HG02623 (cell line): ENCODE results near the gene ORM1.

Source experiments
- ATAC-seq: cut with Tn5 transposase; IDR thresholded peaks from one replicate; pipeline ENCODE4 v1.9.1; 2021; ENCODE audit warnings: moderate library complexity; ENCODE audit not compliant: unreplicated experiment

ORM1 gene

GRCh38 chr9:114361542-114361941 is 38.6 kb downstream of the ORM1 start:
- ATAC-seq: no peak

GRCh38 chr9:114362394-114362793 is 39.5 kb downstream of the ORM1 start:
- ATAC-seq: no peak

- ATAC-seq: no peak
Measured at GRCh38 chr9:114363424-114363823, 40.5 kb downstream of the ORM1 start.

DNA sequence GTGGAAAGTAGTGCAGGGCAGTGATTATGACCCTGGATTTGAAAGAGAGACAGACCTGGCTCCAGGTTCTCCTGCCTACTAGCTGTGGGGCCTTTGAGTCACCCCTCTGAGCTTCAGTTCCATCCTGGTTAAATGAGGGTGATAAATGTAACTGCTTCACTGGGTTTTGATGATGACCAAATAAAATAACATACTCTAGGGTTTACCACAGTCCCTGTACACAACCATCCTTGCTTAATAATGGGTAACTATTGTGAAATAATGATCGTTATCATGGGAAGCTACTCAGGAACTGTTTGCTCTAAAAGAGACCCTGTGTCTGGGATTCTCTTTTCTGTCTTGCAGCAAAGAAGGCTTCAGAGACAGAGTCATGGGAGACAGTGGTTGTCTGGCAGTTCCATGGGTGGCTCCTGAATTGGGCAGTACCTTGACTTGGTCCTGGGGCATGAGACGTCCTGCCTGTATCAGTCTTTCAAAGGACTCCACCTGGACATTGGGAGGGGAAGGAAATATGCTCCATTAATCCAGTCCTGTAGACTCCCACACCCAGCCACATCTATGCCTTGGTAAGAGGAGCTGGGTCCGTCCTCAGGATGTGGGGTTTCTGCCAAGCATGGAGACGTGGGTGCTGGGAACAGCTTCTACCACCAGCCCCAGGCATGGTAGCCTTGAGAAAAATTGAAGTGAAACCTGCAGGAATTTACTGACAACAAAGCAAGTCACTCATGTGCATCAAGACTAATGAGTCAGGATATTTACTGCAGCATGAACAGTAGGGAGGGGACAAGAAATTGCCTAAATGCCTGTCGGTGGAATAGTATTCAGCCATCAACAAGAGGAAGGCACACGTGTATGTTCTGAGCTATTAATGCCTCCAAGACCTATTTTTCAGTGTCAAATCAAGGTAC is 41.5 kb downstream of the ORM1 start:
- no peak for ATAC-seq

- no peak for ATAC-seq
Measured at GRCh38 chr9:114365194-114365593, 42.3 kb downstream of the ORM1 start.

- ATAC-seq: peak; percentile 31
Measured at GRCh38 chr9:114366334-114367128, 43.6 kb downstream of the ORM1 start.

DNA sequence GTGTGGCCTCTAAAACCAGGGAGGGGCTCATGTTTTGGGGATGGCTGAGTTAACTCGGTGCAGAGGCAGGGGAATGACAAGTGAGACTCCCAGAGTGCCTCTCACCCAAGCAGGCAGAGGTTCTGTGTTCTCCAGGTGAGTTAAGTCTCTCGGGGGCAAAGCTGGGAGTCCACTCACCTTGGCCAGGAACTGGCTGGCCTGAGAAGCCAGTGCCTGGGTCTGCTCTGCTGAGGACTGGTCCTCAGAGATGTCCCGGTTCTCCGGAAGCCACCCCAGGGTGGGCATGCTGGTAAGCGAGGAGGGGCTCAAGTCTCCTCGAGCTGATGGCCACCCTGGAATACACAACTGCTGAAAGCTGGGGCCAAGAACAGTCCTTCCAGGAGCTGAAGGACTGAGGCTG is 44.5 kb downstream of the ORM1 start:
- ATAC-seq: no peak

DNA sequence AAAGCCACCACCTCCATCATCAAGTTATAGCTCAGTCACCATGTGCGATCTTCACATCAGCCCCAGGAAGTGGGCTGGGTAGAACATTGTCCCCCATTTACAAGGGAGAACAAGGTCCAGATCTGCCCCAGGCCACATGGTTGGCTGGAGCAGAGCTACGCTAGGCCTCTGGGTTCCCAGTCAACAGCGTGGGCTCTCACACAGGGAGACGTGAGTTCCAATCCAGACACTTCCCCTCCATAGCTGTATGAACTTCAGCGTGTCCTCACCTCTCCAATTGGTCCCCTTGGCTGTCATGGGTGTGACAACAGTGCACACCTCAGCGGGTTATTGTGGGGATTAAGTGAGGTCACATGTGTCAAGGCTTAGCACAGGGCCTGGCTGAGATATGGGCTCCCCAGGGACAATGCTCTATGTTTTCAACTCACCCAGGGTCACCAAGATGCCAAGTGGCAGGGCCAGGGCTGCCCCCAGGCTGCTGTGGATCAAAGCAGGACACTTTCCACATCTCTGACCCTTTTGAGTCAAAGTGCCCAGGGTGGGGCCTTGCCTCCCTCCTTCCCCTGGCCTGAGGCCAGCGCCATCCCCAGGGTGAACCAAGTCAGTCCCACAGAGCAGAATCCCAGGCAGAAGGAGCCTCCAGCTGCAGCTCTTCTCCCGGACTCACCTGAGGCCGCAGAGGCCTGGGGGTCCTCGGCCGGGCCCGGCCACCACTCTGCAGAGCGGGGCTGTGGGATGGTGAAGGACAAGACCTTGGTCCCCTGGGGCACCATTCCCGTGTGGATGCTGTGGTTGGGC is 45.1 kb downstream of the ORM1 start:
- no peak for ATAC-seq

GRCh38 chr9:114369216-114370130 is 46.6 kb downstream of the ORM1 start:
- no peak for ATAC-seq

DNA sequence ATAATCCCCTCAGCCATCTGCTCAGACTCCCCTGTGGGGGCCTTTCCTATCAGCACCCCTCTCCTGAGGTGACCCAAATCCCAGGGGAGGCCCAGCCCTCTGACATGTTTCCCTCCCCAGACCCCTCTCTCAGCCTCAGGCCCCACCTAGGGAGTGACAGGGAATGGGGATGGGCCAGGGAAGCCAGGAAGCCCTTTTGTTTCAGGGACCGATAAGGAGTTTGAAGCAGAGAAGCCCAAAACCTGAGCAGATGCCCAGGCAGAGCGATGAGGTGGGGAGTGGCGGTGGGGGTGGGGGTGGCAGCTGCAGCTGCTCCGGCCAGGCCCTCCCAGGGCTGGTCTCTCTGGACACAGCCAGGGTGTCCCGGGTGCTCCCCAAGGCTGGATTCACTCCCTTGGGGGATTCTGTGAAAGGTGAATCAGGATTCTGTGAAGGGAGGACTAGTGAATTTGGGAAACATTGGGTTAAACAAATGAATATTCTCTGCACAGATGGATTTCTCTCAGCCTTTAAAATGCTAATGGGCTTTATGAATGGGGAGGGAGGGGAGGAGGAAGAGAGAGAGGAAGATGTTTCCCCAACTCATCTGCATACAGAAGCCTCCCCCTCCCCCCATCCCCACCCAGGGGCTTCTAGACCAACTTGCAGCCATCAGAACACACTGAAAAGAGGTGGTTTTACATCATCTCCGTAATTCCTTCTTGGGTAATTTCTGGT is 47.5 kb downstream of the ORM1 start:
- ATAC-seq: no peak

DNA sequence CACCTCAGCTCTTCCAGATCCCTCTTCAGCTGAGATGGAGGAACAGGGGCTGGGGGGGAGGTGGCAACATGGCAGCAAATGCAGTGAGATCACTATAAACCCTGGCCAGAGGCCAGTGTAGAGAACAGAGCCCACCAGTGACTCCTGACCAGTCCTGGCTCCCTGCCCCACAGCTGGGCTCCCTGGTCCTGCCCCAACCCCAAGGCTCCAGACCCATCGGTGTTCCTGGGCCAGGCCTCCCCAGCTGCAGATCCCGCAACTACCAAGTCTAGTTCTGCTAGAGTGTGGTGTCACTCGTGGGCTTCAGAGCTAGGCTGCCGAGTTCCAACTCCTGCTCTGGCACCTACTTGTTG is 48.0 kb downstream of the ORM1 start:
- ATAC-seq: no peak

DNA sequence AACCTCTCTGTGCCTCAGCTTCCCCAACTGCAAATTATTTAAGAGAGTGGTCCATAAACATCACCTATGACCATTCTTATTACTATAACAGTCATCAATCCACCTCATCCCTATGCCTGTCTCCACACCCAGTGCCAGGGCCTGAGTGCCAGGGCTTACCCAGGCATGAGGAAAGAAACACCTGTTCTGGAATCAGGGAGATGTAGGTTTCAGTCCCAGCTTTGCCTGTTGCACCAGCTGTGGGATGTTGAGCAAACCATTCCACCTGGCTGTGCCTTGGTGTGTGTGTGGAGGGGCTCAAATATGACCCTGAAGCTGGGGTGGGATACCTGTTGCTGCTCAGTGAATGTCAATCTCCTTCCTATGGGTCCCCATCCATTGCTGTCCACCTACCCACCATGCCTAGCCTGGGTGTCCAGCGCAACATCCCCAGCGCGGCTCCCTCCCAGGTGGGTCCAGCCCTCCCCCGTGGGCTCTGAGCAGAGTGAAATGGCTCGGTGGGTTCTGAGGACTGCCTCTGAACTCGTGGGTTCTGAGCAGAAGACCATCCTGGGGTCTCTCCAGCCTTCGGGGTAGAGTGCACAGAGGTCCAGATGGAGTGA is 48.5 kb downstream of the ORM1 start:
- ATAC-seq: no peak

GRCh38 chr9:114371973-114372917 is 49.3 kb downstream of the ORM1 start:
- ATAC-seq: peak; percentile 27

GRCh38 chr9:114372921-114373448 is 50.1 kb downstream of the ORM1 start:
- peak; percentile 85 for ATAC-seq

DNA sequence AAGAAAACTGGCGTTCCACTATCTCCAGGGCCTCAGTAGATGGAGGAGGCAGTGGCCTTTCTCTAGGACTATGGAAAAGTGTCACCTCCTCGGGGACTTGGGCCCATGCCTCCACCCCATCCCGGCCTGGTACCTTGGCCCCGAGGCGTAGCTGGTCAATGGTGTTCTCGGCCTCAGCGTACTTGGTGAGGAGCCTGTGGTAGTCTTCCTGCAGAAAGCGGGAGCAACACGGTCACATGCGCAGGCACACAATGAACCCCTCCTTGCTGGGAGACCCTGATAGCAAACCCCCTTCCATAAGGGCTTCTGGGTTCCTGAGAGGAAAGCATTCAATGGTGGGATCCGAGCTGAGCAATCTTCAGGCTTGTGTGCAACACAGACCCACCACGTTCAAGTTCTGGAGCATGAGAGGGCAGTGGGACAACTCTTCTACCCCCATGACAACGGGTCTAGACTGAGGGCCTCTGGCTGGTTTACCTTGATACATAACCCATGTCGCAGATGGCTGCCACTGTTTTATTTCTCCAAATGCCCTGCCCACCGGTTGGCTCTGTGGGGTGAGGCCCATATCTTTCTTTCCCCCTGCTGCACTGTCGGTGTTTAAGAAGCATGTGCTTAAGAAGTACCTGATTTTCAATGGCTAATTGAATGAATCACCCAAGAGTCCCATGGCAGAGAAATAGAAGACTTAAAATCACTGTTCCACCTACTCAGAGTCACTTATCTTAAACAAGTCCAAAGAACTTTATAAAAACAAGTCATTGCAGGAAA is 51.2 kb downstream of the ORM1 start:
- ATAC-seq: no peak

GRCh38 chr9:114374936-114375335 is 52.0 kb downstream of the ORM1 start:
- ATAC-seq: no peak
